ENCODE data around the gene ARHGAP28. TPM values are rescaled to one million over a fixed set of nuclear protein-coding genes. Genes with fewer than 3 reads are reported as not detected.

ARHGAP28 gene
- total RNA-seq, 2 experiments from 2014 or later, result not detected

GRCh38 chr18:6882401-6882800 lies 152.9 kb downstream of the ARHGAP28 start:
- Mint-ChIP-seq H3K36me3 (no peaks in the 10 kb centered on the region), H3K4me1 (no peaks in the 10 kb centered on the region), H3K27ac (no peak overlapping the region), H3K27me3 (no peaks in the 10 kb centered on the region), H3K4me3 (no peak overlapping the region), H3K9me3 (ENCODE audit: low read depth) (peaks cover 9% of the 10 kb centered on the region)
- DNase-seq (no peak), ATAC-seq (no peak)
- CTCF ChIA-PET, result no interaction called here

- Mint-ChIP-seq H3K36me3 (no peaks in the 10 kb centered on the region), H3K27me3 (no peaks in the 10 kb centered on the region), H3K4me3 (no peak overlapping the region), H3K9me3 (ENCODE audit: low read depth) (peaks cover 4% of the 10 kb centered on the region), H3K4me1 (no peaks in the 10 kb centered on the region), H3K27ac (no peak overlapping the region)
- ATAC-seq, result no peak
- CTCF ChIA-PET, result no interaction called here
- DNase-seq, result no peak
These were observed 155.5 kb downstream of the ARHGAP28 start for GRCh38 chr18:6885006-6885481.

- ATAC-seq, result no peak
These were observed 156.7 kb downstream of the ARHGAP28 start for GRCh38 chr18:6885992-6886796.

GRCh38 chr18:6886797-6887330 lies 157.3 kb downstream of the ARHGAP28 start:
- H3K27me3 Mint-ChIP-seq, result no peaks in the 10 kb centered on the region
- ATAC-seq (no peak), DNase-seq (no peak)
- no peak overlapping the region for H3K4me3 Mint-ChIP-seq
- H3K4me1 Mint-ChIP-seq, result no peaks in the 10 kb centered on the region
- no peak overlapping the region for H3K27ac Mint-ChIP-seq
- CTCF ChIA-PET, result no interaction called here
- no peaks in the 10 kb centered on the region for H3K36me3 Mint-ChIP-seq
- no peaks in the 10 kb centered on the region for H3K9me3 Mint-ChIP-seq (ENCODE audit: low read depth)

More at GRCh38 chr18:6885992-6886796, 156.7 kb downstream of the ARHGAP28 start:
- Mint-ChIP-seq H3K27me3 (no peaks in the 10 kb centered on the region), H3K4me3 (no peak overlapping the region), H3K27ac (no peak overlapping the region), H3K4me1 (no peaks in the 10 kb centered on the region), H3K9me3 (ENCODE audit: low read depth) (no peaks in the 10 kb centered on the region), H3K36me3 (no peaks in the 10 kb centered on the region)
- DNase-seq, result no peak
- CTCF ChIA-PET, result no interaction called here

- ATAC-seq (no peak), DNase-seq (no peak)
- H3K36me3 Mint-ChIP-seq, result no peaks in the 10 kb centered on the region
- no peak overlapping the region for H3K27ac Mint-ChIP-seq
- no peaks in the 10 kb centered on the region for H3K9me3 Mint-ChIP-seq (ENCODE audit: low read depth)
- no peaks in the 10 kb centered on the region for H3K4me1 Mint-ChIP-seq
- H3K27me3 Mint-ChIP-seq, result no peaks in the 10 kb centered on the region
- H3K4me3 Mint-ChIP-seq, result no peak overlapping the region
- CTCF ChIA-PET, result no interaction called here
These were observed 162.3 kb downstream of the ARHGAP28 start for GRCh38 chr18:6891788-6892187.

GRCh38 chr18:6901286-6901926 lies 171.9 kb downstream of the ARHGAP28 start:
- no peak for DNase-seq
- Mint-ChIP-seq H3K27me3 (no peaks in the 10 kb centered on the region), H3K36me3 (no peaks in the 10 kb centered on the region), H3K4me3 (no peak overlapping the region), H3K27ac (no peak overlapping the region), H3K9me3 (ENCODE audit: low read depth) (peaks cover 12% of the 10 kb centered on the region), H3K4me1 (no peaks in the 10 kb centered on the region)
- CTCF ChIA-PET, result no interaction called here
- ATAC-seq, result no peak

- CTCF ChIA-PET, result no interaction called here
- no peaks in the 10 kb centered on the region for H3K27me3 Mint-ChIP-seq
- no peak overlapping the region for H3K4me3 Mint-ChIP-seq
- H3K9me3 Mint-ChIP-seq (ENCODE audit: low read depth), result peaks cover 3% of the 10 kb centered on the region
- H3K27ac Mint-ChIP-seq, result no peak overlapping the region
- peaks cover 3% of the 10 kb centered on the region for H3K36me3 Mint-ChIP-seq
- DNase-seq, result no peak
- H3K4me1 Mint-ChIP-seq, result no peaks in the 10 kb centered on the region
- ATAC-seq, result no peak
These were observed 187.6 kb downstream of the ARHGAP28 start for GRCh38 chr18:6917072-6917471.

- Mint-ChIP-seq H3K27me3 (no peaks in the 10 kb centered on the region), H3K27ac (peak overlapping the region; percentile 87), H3K4me1 (no peaks in the 10 kb centered on the region), H3K4me3 (no peak overlapping the region), H3K9me3 (ENCODE audit: low read depth) (peaks cover 3% of the 10 kb centered on the region), H3K36me3 (peaks cover 3% of the 10 kb centered on the region)
- no peak for ATAC-seq
- CTCF ChIA-PET, result interaction anchor here (1.4 kb wide), 1 partner anchor 13 kb away, joined by 3 read pairs; no protein-coding TSS in a partner anchor
- DNase-seq, result no peak
These were observed 190.8 kb downstream of the ARHGAP28 start for GRCh38 chr18:6920099-6920955.

GRCh38 chr18:6921571-6921970 lies 192.1 kb downstream of the ARHGAP28 start:
- DNase-seq (no peak), ATAC-seq (no peak)
- Mint-ChIP-seq H3K36me3 (peaks cover 3% of the 10 kb centered on the region), H3K27ac (no peak overlapping the region), H3K27me3 (no peaks in the 10 kb centered on the region), H3K4me1 (no peaks in the 10 kb centered on the region), H3K4me3 (no peak overlapping the region), H3K9me3 (ENCODE audit: low read depth) (peaks cover 3% of the 10 kb centered on the region)
- CTCF ChIA-PET, result no interaction called here

- DNase-seq, result no peak
- no peak for ATAC-seq
- H3K27me3 Mint-ChIP-seq, result no peaks in the 10 kb centered on the region
- CTCF ChIA-PET, result no interaction called here
- no peaks in the 10 kb centered on the region for H3K4me1 Mint-ChIP-seq
- H3K36me3 Mint-ChIP-seq, result peaks cover 3% of the 10 kb centered on the region
- no peak overlapping the region for H3K4me3 Mint-ChIP-seq
- H3K27ac Mint-ChIP-seq, result no peak overlapping the region
- H3K9me3 Mint-ChIP-seq (ENCODE audit: low read depth), result peaks cover 3% of the 10 kb centered on the region
These were observed 193.7 kb downstream of the ARHGAP28 start for GRCh38 chr18:6923220-6923619.

GRCh38 chr18:6927153-6927552 lies 197.6 kb downstream of the ARHGAP28 start:
- H3K36me3 Mint-ChIP-seq, result no peaks in the 10 kb centered on the region
- H3K4me1 Mint-ChIP-seq, result no peaks in the 10 kb centered on the region
- ATAC-seq, result no peak
- CTCF ChIA-PET, result no interaction called here
- no peak overlapping the region for H3K4me3 Mint-ChIP-seq
- peaks cover 10% of the 10 kb centered on the region for H3K9me3 Mint-ChIP-seq (ENCODE audit: low read depth)
- no peak overlapping the region for H3K27ac Mint-ChIP-seq
- no peak for DNase-seq
- H3K27me3 Mint-ChIP-seq, result no peaks in the 10 kb centered on the region

GRCh38 chr18:6928359-6928758 lies 198.8 kb downstream of the ARHGAP28 start:
- no peaks in the 10 kb centered on the region for H3K4me1 Mint-ChIP-seq

GRCh38 chr18:6929370-6930102 lies 200.0 kb downstream of the ARHGAP28 start:
- CTCF ChIA-PET, result no interaction called here
- Mint-ChIP-seq H3K9me3 (ENCODE audit: low read depth) (peaks cover 10% of the 10 kb centered on the region), H3K4me1 (no peaks in the 10 kb centered on the region), H3K4me3 (no peak overlapping the region), H3K27ac (no peak overlapping the region), H3K27me3 (no peaks in the 10 kb centered on the region), H3K36me3 (no peaks in the 10 kb centered on the region)
- no peak for ATAC-seq
- no peak for DNase-seq

More at GRCh38 chr18:6928359-6928758, 198.8 kb downstream of the ARHGAP28 start:
- Mint-ChIP-seq H3K36me3 (no peaks in the 10 kb centered on the region), H3K4me3 (no peak overlapping the region), H3K27me3 (no peaks in the 10 kb centered on the region), H3K9me3 (ENCODE audit: low read depth) (peaks cover 10% of the 10 kb centered on the region), H3K27ac (no peak overlapping the region)
- CTCF ChIA-PET, result no interaction called here
- DNase-seq, result no peak
- ATAC-seq, result no peak

Data from activated CD8-positive, alpha-beta memory T cell treated with anti-CD3 and anti-CD28 coated beads, Interleukin-2, amount 10 ng/mL, durations not matched to agents 7 days and 5 days (primary cell).